NCI-H1417 (cell line): ENCODE data around the gene ATXN10.

Experiments used
- DNase-seq, 3 experiments: peaks; one replicate each; lab custom pipeline; 2025; lab: John Stamatoyannopoulos, UW

Gene ATXN10

GRCh38 chr22:45757936-45758335, 86.3 kb downstream of the ATXN10 start:
- no peak for DNase-seq

- DNase-seq = peak in 1 of 3 experiments; percentile 1
These were observed 87.0 kb downstream of the ATXN10 start for GRCh38 chr22:45758603-45759002.

- DNase-seq = no peak
These were observed 89.0 kb downstream of the ATXN10 start for GRCh38 chr22:45760682-45761081.

- no peak for DNase-seq
These were observed 91.1 kb downstream of the ATXN10 start for GRCh38 chr22:45762545-45763235.

DNA sequence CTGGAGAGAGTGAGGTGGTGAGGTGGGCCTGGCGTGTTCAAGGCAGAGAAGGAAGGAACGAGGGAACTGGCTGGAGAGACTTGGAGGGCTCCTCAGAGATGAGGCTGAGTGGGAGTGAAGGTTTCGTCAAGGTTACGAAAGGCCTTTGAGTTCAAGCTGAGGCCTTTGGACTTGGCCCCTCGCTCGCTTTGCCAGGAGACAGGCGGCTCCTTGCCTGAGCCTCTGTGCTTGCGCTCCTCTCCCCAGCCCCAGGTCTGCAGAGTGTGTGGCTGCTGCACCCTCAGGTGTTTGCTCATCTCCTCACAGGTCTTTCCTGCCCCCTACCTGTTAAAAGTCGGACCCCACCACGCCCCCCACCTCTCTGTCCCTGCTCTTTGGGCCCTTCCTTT, 91.6 kb downstream of the ATXN10 start:
- no peak for DNase-seq

DNA sequence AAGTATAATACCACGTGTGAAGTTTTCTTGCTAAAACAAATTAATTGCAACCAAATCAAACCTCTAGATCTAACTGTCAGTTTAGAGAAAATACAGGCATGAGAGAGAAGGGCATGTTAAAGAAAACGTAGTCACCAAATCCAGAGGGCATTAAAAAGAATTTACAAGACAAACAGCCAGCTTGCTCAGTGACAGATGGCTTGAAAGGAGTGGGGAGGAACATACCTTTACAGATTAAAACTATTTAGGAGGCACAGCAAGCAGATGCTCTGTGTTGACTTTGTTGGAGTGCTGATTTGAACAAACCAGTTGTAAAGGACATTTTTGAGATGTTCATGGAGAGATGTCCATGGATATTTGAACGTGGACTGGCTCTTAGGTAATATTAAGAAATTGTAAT, 96.9 kb downstream of the ATXN10 start:
- no peak for DNase-seq

- DNase-seq = no peak
These were observed 98.1 kb downstream of the ATXN10 start for GRCh38 chr22:45769569-45770210.

DNA sequence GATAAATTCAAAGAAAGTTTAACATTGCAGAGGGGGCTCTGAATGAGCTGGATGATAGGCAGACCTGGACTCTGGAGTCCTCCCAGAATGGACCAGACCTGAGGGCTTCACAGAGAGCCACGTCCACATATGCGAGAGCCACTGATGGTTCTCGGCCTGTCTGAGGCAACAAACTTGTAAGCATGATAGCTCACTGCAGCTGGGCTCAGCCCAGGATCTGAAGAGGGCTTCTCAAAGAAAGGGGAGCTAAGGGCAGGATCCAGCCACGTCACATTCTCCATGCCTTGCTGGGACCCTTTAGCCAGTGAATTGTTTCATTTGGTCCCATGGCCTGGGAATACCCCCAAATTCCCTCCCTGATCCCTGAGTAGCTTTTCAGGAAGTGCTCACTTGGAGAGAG, 98.9 kb downstream of the ATXN10 start:
- DNase-seq = no peak

- no peak for DNase-seq
These were observed 99.4 kb downstream of the ATXN10 start for GRCh38 chr22:45771057-45771456.

DNA sequence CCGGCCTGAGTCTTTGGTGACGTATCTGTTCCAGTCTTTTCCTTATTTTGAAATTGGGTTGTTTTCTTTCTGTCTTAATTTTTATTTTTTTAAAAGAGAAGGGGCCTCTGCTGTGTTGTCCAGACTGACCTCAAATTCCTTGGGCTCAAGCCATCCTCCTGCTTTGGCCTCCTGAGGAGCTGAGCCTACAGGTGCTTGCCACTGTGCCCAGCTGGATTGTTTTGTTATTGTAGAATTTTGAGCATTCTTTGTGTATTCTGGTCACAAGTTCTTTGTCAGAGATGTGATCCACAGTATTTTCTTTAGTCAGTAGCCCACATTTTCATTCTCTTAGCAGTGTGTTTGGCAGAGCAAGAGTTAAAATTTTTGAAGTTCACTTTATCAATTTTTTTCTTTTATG, 100.1 kb downstream of the ATXN10 start:
- DNase-seq = no peak

- DNase-seq = no peak
These were observed 101.1 kb downstream of the ATXN10 start for GRCh38 chr22:45772743-45773142.

DNA sequence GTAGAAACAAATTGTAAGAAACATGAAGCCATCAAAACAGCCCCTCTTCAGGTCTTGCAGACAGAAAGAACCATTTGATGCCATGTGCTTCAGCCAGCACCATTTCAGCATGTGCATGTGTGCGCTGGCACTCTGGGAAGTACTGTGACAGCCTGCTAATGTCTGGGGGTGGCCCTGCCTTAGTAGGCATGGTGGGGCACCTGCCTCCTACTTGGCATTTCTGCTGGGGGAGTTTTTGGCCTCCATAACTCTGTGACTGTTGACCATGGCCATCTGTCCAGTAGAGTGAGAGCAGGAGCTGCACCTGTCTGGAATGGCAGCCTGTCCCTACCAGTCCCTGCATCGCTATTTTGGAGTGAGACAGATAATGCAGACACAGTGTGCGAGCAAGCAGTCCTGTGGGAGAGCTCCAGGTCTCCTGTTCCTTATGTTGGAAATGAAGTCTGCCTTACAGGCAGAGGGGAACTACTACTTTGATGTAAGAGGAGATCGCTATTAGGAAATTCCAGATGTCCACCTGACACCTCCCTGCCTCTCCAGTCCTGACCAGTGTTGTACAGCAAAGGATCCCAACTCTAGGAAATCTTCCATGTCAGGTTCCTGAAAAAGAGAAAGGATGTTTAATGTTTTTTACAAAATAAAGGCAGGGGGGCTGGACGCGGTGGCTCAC, 102.5 kb downstream of the ATXN10 start:
- DNase-seq = no peak

DNA sequence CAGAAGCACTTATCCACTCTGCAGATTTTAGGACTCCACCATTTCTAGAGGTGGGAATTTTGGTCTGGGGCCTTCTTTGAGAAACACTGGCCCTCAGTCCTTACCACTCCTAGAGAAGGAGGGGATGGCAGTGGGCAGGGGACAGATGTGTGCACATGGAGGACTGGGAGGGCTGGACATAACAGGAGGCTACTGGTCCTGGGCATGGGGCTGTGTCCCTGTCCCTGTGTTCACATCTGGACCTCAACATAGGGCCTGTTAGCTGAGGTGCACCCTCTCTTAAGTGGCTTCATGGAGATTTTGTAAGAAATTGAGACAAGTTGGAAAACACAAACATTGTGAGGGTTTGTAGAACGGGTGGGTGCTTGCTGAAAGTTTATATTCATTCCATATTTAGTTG, 103.4 kb downstream of the ATXN10 start:
- DNase-seq = no peak

- no peak for DNase-seq
These were observed 104.1 kb downstream of the ATXN10 start for GRCh38 chr22:45775569-45776312.

DNA sequence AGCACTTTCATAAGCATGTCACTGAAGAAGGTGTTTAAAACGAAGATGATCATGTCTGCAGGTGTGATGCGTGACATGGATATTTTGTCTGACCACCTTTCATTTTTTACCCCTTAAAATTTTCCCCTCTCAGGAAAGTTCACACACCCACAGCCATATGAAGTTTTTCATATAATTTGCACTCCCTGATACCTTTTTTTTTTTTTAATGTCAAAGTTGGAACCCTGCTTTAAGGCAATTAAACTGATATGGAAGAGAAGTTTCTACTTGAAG, 104.6 kb downstream of the ATXN10 start:
- DNase-seq = no peak

DNA sequence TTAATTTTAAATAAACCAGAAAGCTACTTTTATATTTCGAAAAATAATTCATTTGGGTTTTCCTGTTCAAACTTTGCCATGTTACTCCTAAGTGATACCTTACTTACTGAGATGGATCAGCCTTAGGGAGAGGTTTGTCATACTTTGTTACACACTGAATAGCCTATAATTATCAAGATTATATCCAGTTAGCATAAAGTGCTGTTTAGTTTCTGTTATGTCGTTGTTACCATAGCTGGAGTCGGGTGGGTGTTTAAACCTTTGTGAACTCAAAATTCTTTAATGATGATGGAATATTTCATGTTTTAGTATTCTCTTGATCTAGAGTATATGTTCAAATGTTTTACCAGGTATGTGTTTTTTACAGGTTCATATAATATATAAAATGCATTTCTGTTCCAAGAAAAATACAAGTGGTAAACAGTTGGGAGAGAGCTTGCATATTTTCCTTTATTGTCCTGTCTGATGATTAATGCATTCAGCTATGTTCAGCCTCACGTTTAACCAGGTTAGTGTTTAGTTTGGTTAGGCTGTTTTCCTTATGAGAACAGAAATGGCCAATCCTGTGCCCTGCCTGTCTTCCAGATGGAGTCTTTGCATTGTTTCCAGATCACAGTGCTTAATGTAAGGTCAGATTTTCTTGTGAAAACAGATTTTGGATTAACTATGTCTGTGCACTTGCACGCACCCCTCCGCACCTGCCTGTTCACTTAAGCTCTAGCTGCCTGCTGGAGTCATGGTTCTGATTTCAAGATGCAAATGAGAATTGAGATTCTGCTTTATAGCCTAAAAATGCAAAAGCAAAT, 105.6 kb downstream of the ATXN10 start:
- DNase-seq = peak in 1 of 3 experiments; percentile 66

DNA sequence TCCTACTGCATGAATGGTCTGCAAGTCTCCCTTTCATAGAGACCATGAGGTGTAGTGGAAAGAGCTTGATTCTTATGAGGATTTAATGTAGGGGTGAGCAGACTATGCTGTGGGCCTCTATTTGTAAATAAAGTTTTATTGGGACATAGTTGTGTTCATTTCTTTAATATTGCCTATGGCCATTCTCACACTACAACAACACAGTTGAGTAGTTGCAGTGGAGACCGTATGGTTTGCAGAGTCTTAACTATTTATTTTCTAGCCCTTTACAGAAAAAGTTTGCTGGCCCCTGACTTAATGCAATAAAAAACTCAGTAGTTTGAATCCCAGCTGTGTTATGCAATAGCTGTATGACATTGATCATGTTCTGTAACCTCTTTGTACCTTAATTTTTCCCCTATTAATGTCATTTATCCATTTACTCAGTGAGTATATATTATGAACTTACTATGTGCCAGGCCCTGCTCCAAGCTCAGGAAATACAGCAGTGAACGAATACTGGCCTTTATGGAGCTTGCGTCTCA, 106.3 kb downstream of the ATXN10 start:
- DNase-seq = no peak

- DNase-seq = no peak
These were observed 109.8 kb downstream of the ATXN10 start for GRCh38 chr22:45781459-45781858.

DNA sequence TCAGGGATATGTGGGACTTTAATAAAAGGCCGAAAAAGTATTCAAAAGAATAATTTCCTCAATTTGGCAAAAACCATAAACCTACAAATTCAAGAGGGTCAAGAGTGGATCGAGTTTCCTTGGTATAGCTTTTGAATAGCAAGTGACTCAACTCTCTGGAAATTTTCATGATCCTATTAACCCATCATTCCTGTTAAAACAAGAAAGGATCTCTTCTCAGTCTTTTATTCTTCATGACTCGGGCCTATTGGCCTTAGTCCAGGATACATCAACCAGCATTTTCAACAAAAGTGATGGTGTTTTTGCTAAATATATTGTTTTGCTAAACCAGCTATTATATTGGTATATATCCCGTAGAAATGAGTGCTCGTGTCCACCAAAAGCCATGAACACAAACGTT, 110.3 kb downstream of the ATXN10 start:
- no peak for DNase-seq

DNA sequence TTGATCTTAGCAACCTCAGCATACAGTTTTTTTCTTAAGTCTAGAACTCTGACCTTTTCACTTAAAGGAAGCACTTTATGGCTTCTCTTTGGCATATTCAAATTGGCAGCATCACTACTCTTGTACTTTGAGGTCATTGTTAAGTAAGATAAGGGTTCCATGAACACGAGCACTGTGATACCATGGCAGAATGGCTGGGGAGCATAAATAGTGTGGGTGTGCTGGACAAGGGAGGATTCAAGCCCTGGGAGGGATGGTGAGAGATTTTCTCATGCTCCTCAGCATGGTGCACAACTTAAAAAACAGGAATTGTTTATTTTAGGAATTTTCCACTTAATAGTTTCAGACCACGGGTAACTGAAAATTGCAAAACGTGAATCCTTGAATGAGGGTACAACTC, 111.4 kb downstream of the ATXN10 start:
- no peak for DNase-seq

GRCh38 chr22:45783690-45784089, 112.1 kb downstream of the ATXN10 start:
- no peak for DNase-seq
